ENCODE results near the gene PRKG1.

The PRKG1 gene

DNA sequence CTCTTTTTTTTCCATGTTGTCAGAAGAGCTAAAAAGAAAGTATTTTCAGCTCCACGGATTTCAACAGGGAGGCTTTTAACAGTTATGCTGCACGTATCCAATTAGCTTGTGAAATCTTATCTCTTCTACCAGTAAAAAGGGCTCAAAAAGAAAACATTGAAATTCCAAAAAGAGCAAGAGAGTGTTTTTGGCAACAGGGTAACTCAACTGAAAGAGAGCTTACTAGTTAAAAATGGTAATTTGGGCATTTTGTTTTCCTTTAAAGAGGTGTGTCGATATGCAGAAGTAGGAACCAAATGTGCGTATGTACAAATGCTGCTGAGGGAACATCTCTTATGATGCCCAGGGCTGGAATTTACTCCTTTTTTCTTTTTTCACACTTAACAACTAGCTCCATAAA lies 292.8 kb downstream of the PRKG1 start:
- DNase-seq: no peak

DNA sequence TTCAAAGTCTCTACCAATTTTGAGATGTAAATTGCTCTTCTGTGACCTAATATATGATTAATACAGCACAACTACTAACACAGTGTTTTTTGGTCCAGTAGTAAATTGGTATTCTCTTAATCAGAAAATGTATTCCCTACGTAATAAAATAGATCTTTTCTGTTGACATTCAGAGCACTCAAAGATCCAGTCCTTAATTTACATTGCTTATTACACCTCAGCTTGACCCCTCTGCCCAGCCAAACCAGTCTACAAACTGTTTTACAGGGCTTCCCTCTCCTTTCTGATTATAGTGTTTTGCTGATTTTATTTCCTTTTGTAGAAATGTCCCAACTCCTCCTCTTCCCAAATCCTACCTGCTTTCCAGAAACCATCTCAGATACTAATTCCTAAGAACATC lies 293.4 kb downstream of the PRKG1 start:
- no peak for TF ChIP-seq CTCF (IDR thresholded peaks at IDR 0.05; ENCODE audit: low read depth, low read length)
- H3K9me3 ChIP-seq (ENCODE audit: severe bottlenecking): no peaks in the 10 kb centered on the region
- H3K4me3 ChIP-seq (ENCODE audit: low read depth, low read length): no peak overlapping the region
- DNase-seq: no peak
- no peak overlapping the region for H3K27ac ChIP-seq
- H3K27me3 ChIP-seq (ENCODE audit: insufficient read depth, low read depth, severe bottlenecking): no peaks in the 10 kb centered on the region
- no peaks in the 10 kb centered on the region for H3K36me3 ChIP-seq

More for the DNA sequence above, 292.8 kb downstream of the PRKG1 start:
- Histone ChIP-seq H3K4me3 (ENCODE audit: low read depth, low read length) (no peak overlapping the region), H3K9me3 (ENCODE audit: severe bottlenecking) (no peaks in the 10 kb centered on the region), H3K27me3 (ENCODE audit: insufficient read depth, low read depth, severe bottlenecking) (no peaks in the 10 kb centered on the region), H3K27ac (no peak overlapping the region), H3K36me3 (no peaks in the 10 kb centered on the region)
- TF ChIP-seq CTCF (IDR thresholded peaks at IDR 0.05; ENCODE audit: low read depth, low read length): no peak

DNA sequence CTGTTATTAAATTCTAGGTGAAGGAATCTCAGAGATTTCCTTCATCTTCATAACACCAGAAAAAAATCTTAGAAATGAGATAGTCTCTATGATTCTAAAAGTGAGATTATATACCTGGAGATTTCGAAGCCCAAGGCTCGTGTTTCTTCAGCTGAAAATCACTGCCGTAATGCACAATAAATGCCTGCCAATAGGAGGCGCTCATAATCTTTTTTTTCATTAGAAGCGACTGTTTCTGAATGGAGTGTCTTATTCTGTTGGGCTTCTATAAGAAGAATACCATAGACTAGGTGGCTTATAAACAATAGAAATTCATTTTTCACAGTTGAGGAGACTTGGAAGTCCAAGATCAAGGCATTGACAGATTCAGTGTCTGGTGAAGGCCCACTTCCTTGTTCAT lies 294.7 kb downstream of the PRKG1 start:
- DNase-seq: no peak
- H3K27ac ChIP-seq: no peak overlapping the region
- no peak for TF ChIP-seq CTCF (IDR thresholded peaks at IDR 0.05; ENCODE audit: low read depth, low read length)
- no peaks in the 10 kb centered on the region for H3K36me3 ChIP-seq
- no peak overlapping the region for H3K4me3 ChIP-seq (ENCODE audit: low read depth, low read length)
- no peaks in the 10 kb centered on the region for H3K27me3 ChIP-seq (ENCODE audit: insufficient read depth, low read depth, severe bottlenecking)
- no peaks in the 10 kb centered on the region for H3K9me3 ChIP-seq (ENCODE audit: severe bottlenecking)

- no peaks in the 10 kb centered on the region for H3K36me3 ChIP-seq
- no peak for DNase-seq
- no peak for TF ChIP-seq CTCF (IDR thresholded peaks at IDR 0.05; ENCODE audit: low read depth, low read length)
- no peaks in the 10 kb centered on the region for H3K9me3 ChIP-seq (ENCODE audit: severe bottlenecking)
- no peak overlapping the region for H3K4me3 ChIP-seq (ENCODE audit: low read depth, low read length)
- H3K27ac ChIP-seq: no peak overlapping the region
- H3K27me3 ChIP-seq (ENCODE audit: insufficient read depth, low read depth, severe bottlenecking): no peaks in the 10 kb centered on the region
These were observed 295.6 kb downstream of the PRKG1 start for GRCh38 chr10:51369903-51370302.

DNA sequence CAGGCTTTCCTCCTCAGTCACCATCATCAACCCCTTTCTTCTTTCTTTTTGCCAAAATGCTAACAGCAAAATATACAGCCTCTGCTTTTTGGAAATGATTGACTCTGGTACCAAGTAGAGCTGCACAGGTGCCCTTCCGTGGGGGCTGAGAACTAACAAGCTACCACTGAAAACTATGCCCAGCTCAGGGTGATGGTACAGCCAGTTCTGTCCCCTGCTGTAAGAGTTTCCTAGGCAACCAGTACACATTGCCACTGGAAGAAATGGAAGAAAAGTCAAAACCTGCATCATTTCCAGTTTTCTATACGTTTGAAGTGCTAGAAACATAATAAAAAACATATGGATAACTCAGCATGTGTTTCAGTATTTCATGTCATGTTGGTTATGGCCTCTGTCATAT lies 297.5 kb downstream of the PRKG1 start:
- no peak for DNase-seq
- Histone ChIP-seq H3K4me3 (ENCODE audit: low read depth, low read length) (no peak overlapping the region), H3K27me3 (ENCODE audit: insufficient read depth, low read depth, severe bottlenecking) (no peaks in the 10 kb centered on the region), H3K36me3 (no peaks in the 10 kb centered on the region), H3K27ac (no peak overlapping the region), H3K9me3 (ENCODE audit: severe bottlenecking) (no peaks in the 10 kb centered on the region)
- TF ChIP-seq CTCF (IDR thresholded peaks at IDR 0.05; ENCODE audit: low read depth, low read length): no peak

- no peaks in the 10 kb centered on the region for H3K27me3 ChIP-seq (ENCODE audit: insufficient read depth, low read depth, severe bottlenecking)
- H3K27ac ChIP-seq: no peak overlapping the region
- H3K4me3 ChIP-seq (ENCODE audit: low read depth, low read length): no peak overlapping the region
- no peaks in the 10 kb centered on the region for H3K9me3 ChIP-seq (ENCODE audit: severe bottlenecking)
- TF ChIP-seq CTCF (IDR thresholded peaks at IDR 0.05; ENCODE audit: low read depth, low read length): no peak
- DNase-seq: no peak
- H3K36me3 ChIP-seq: no peaks in the 10 kb centered on the region
These were observed 301.5 kb downstream of the PRKG1 start for GRCh38 chr10:51375790-51376189.

Measured in WERI-Rb-1 (cell line).